Amygdala (tissue), 56 donors: Measurements from ENCODE around the gene IMP4.

Source experiments
- DNase-seq, 56 donors: peaks; one replicate each; lab custom pipeline; 2025; lab: John Stamatoyannopoulos, UW

Gene IMP4

DNA sequence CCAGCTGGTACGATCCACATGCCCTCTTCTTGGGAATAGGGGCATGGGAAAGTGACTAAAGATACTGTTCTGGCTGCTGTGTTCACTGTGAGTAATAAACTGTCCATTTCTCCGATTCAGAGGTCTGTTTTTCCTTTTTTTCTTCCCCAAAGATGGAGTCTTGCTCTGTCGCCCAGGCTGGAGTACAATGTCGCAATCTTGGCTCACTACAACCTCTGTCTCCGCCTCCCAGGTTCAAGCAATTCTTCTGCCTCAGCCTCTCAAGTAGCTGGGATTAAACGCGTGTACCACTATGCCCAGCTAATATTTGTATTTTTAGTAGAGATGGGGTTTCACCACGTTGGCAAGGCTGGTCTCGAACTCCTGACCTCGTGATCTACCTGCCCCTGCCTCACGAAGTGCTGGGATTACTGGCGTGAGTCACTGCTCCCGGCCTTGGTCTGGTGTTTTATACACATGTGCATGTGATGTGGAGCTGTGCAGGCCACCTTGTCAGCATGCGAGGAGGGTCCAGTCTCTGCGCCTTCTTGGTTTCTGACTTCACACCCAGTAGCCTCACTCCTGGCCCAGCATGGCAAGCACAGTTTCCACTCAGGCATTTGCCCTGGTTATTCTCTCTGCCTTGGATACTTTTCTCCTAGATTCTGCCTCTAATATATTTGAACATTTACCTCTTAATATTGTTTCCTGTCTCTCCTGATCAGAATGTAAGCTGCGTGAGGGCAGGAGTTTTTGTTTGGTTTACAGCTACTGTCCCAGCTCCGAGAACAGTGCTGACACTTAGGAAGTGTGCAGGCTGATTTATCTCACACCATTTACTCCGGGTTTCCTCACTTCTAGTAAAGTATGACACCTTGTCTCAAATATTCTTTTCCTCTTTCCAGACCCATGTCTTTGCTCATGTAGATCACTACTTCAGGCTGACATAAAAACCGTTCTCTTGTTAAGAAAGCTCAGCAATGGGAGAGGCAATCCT is 32.9 kb downstream of the IMP4 start:
- no peak for DNase-seq

DNA sequence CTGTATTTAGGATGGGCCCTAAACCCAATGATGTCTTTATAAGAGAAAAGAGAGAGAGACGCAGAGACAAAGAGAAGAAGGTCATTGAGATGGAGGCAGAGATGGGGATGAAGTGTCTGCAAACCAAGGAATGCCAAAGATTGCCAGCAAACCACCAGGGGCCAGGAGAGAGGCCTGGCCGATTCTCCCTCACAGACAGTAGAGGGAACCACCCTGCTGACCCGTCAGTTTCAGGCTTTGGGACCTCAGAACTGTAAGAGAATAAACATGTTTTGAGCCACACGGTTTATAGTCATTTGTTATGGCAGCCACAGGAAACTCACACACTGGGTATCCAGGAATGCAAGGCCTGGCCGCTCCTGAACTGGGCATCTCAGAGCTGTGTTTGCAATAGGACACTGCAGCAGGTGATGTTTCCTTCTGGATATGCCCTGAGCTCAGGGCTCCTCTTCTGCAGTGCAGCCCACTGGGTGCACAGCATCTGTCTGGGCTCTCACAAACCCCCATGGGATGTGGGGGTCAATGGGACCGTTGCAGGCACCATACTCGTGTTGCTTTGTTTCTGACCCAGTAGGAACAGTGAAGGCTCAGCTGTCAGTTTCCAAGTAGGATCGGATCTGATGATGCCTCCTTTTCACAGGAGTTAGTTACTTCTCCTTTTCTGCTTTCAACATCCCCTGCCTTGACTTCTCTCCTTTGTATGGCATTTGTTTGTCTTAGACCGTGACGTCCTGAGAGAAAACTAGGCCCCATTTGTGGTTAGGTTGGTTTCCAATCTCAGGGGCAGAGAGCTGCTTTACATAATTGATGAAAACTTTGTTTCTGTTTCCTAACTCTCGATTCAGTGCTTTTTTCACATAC is 34.0 kb downstream of the IMP4 start:
- DNase-seq, result no peak

DNA sequence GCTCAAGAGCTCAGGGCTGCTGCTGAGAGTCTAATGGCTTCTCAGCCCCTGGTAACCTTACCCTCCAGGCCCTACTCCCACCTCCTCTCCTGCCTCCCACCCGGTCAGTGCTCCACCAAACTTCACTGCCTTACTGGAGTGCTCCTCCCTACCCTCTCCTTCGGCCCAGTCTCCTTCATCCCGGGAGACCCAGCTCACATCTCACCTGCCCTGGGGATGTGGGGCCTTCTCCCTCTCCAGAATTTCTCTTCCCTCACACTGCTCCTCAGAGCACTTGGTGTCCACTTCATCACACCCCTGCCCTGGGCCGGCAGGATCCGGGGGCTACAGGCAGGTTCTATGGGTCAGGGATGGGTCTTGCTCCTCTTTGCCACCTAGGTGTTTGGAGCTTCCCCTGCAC is 34.8 kb downstream of the IMP4 start:
- DNase-seq, result no peak

DNA sequence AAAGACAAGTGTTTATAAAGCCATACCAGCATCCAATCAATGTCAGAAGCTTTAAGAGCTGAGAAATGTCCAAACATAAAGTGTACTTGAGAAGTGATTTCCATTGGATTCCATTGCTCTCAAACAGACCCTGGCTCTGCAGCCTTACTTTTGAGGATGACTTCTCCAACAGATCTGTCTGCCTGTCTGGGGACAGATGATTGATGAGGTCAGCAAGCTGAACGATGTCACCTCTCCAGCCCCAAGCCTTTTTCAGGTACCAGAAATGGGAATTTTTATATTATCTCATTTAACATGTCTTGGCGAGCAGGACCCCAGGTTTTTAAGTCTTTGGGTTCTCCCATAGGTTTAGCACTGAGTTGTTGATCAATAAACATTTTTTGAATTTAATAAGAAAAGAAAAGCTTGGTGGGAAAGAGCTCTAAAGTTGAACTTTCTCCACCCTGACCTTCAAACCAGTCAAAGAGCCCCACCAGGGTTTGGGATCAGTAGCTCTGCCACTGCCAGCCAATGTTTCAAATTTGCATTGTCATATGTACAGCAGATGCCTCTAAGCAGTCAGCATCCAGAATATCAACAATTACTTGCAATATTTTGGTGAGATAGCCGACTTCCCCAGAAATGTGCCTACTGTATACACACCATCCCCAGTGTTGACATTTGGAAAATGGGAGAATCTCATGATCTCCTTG is 35.7 kb downstream of the IMP4 start:
- DNase-seq, result no peak

DNA sequence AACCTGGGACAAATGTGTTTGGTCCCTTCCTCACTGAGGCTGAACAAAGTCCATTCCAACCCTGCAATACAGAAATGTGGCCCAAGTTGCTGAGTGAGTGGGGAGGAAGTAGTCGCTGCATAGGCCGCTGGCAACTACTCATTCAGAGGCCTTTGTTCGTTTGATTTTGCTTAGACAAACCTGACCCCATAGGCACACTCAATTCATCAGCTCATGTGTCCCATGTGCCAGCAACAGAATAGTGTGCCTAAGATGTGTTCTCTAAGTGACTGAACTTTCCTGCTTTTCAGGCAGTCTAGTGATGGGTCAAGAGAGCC is 36.2 kb downstream of the IMP4 start:
- no peak for DNase-seq

DNA sequence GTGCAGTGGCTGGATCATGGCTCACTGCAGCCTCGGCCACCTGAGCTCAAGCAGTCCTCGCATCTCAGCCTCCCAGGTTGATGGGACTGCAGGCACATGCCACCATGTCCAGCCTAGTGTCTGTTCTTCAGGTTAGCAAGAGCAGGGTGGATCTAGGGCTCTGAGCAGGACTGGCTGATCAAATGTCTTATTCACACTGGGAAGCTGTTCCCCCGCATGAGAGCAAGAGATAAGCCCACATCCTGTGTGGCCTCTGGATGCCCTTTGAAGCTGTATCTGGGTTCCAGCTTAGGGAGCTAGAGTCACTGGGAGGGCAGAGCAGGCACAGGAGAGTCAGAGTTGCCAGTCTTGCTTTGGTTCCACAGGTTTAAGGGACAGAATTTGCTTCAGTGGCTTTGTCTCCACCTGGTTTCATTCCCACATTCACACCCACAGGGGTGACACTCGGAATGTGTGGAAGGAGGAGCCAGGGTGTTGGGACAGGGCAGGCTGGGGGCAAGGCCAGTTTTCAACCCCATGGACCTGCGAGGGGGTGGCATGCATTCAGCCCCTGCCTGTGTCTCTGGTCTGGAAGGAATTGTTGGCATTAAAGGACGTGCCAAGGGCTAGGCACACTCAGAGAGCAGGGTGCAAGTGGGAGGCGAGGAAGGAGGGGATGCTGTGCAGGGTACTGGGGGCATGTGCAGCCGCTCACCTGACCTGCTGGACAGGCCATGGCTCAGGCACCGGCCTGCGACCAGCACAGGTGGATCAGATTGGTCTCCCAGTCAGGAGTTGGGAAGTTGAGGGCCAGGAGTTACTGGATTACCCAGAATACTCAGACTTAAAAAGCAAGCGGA is 37.6 kb downstream of the IMP4 start:
- DNase-seq, result no peak

DNA sequence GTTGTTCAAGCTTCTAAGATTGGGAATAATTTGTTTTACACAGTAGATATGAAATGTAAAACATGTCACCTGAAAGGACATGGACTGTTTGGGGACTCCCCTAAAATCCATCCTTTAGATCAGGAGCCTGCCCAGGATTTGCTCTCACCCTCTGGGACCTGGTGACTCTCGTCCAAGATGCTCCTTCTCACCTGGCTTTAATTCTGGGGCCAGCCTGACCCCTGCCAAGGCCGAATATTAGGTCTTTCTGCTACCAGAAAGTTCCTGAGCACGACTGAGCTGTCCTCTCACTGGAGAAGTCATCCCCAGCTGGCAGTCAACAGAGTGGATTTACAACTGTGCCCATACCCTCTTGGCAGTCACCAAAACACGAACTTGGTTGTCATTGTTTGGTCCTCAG is 38.4 kb downstream of the IMP4 start:
- no peak for DNase-seq

DNA sequence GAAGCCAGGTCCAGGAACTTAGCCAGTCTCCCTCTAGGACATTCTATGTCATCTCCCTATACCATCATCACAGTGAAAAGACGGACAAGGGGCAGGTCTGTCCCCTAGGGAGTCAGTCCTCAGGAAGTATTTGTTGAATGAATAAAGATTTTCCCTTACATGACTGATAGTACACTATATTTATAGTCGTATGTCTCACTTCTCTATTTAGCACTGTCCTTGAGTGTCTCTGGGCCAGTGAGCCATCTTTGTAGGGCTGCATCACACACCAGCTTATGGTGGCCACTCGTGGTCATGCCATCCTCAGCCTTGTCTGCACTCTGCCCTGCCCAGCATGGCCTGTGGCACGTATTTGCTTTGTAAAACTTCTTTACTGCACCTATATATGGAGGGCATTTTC is 38.9 kb downstream of the IMP4 start:
- DNase-seq, result no peak

DNA sequence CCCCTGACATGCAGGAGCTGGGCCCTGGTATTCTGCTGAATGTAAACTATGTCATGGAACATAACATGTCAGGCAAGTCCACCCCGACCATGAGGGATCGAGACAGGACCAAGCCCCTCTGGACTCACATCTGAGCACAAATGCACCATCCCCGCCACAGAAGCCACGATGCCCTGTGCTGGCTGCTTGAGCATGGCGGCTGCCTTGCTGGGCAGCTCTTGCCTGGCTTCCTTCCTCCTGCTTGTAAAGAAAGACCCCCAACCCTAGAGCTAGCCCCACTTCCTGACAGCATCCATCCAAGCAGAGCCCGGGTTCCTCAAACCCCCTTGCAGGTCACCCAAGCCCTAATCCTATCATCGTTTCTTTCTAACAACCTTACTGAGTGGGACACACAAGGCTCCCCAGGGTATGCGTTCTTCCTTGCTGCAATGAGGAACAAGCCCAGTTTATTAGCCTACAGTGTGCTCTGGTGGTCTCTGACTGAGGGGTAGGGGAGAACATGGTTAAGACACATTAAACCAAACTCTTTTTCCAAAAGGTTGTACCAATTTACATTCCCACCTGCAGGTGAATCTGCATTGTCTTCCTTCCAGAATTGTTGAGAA is 39.7 kb downstream of the IMP4 start:
- no peak for DNase-seq

DNA sequence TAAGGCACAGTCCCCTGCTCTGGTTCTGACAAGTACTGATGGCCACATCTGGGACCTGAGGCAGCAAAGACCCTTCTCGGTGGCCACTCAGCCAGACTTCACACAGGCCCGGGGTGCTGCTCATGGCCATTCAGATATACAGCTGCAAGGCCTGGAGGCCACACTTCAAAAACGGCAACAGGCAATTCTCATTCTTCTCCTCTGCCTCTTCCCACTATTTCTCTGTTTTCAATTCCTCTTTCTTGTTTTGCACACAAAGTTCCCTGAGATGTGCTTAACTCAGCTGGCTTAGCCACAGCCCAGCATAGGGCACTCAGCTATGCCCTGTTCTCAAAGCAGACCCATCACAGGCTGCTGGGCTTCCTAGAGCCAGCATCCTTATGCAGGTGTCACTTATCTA is 43.0 kb downstream of the IMP4 start:
- peak in 1 of 56 donors; percentile 23 for DNase-seq

DNA sequence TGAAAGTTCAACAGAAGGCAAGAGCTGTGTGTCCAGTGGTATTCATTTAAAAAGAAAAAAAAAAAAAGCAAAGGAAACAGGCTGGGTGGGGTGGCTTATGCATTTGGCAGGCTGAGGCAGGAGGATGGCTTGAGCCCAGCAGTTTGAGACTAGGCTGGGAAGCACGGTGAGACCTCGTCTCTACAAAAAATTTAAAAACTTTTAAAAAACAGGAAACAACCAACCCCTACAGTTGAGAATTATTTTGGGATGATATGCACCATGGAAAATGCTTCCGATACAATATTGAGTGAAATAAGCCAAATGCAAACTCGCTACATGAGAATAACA is 44.3 kb downstream of the IMP4 start:
- DNase-seq, result no peak

DNA sequence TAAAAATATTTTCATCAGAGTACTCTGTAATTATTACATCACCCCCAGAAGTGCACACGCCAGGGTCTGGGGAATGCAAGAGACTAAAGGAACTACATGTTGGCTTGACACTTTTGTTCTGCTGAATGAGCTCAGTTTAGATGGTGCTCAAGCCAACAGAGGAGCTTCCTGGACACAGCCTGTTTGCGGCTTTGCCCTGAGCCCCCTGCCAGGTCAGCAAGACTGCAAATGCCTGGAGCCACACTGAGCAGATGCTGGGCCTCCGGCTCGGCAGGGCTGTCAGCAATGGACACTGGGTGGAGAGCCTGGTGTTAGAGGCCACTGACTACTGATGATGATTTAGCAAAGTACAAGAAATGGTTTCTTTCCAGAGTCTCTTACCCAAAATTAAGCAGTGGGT is 45.1 kb downstream of the IMP4 start:
- no peak for DNase-seq

DNA sequence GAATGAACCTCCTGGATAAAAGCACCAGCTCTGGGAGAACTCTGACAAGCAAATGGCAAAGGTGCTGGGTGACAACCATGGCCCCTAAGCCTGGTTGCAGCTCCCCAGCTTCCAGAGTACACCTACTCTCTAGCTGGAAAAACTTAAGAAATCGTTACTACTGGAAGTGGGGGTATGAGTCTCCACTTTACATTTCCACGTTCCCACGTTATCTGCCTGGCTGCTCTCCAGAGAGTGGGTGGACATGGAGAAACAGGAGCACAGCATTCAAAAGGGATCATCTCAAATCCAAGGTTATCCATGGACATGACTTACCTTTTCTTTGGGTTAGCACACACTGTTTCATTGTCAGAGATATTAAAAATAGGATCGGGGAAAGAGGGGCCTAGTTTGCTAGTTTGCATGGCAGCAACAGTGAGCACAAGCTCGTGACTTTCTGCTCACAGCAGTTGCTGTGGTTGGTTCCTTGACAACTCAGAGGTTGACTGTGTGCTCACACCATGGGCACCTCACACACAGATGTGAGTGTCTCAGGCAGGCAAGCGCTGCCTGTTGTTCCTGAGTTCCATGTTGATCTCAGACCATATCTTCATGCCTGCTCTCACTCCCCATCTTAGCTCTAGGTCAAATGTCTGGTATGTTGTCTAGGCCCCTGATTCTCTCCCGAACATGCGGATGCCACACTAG is 45.7 kb downstream of the IMP4 start:
- no peak for DNase-seq

DNA sequence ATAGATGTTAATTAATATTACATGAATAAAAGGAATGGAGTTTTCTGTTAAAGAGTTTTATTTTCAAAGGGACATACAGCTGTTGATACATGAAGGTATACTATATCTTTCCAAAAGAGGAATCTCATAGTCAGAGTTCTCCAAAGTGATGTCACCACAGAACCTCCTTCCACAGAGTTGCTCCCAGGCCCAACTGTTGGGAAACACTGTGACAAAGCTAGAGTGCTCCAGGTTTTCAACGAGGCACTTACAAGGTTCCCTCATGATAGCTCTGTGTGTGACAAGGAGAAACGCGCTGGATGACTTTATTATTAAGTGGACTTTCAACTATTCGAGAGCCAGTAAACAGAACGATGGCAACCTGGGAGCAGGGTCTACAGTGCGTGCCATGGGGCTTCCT is 46.7 kb downstream of the IMP4 start:
- no peak for DNase-seq

DNA sequence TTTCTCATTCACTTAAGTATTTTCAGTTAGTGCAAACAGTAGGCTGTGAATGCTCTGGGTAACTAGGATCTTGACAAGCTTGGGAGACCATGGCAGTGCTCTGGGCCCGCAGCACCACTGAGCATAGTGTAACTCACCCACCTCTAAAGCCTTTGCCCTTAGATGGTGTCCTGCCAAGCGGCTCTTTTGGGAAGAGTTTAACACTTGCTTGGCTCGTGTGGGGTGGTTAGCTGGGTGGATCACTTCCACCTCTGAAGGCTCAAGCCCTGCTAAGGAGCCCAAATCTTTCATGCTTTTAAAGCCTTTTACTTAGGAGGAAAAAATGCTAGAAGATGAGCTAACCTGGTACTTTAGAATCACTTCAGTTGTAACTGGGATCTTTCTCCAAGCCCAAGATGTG is 47.1 kb downstream of the IMP4 start:
- DNase-seq, result no peak

DNA sequence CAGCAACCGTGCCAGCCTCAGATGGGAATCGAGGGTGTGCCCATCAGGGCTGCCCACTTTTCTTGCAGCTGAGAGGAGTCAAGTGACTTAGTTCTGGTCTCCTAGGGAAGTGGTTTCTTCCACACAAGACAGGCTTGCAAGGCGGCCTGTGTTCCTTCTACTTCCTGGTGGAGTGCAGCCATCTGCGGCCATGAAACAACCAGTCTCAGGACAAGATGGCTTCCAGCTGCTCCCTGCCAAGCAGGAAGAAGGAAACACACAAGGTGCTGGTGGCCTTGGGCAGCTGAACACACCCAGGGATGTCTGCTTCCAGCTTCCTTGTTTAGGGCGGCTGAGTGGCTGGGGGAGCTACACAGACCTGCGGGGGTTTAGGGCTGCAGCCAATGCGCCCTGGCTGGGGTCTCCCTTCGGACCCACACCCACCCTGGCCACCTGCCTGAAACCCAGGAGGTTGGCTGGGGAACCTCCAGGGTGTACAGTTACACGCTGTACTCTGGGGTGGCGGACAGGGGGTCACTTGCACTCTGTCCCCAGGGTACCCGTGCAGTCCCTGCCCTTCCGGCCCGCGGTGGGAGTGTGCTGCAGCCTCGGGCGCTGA is 47.9 kb downstream of the IMP4 start:
- peak in 9 of 56 donors; percentile 8 to 66 (median 31) for DNase-seq

DNA sequence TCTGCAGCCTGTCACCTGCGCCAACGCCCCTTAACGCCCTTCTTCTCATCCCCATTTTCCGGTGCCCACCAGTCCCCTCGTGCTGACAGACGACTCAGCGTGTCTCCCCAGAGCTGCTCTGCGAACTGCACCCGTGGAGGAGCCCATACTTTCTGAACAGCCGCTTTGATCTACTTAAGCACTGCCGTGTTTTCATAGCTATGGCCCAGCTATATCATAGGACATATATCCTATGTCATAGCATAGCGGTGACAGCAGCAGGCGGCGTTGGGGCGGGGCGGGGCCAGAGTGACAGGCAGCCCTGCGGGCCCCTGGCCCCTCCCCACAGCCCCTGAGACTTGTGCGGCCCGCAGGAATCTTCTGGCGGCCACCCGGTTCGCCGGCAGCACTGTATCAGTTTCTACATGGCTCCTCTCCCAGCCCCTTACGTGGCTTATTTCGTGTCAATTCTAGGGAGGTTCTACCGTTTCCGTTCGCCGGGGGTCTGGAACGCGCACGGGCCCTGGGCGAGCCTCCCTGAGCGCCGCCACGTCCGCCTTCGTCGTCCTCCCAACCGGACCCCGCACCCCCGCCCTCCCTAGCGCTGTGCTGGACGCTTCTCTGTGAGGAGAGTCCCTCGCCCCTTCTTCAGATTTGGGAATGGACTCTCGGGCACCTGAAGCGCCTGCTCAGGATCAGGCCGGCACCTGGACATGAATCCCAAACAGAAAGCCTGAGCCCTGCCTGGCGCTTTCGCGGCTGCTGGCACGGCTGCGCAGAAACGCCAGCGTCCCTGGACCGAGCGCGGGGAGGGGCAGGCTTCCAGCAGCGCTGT is 48.6 kb downstream of the IMP4 start:
- DNase-seq, result peak in 55 of 56 donors; percentile 10 to 84 (median 68)
